NCI-H524 treated with DMSO at 0.1 percent for 48 hours (cell line): ENCODE results near the gene IST1.

Experiments
- DNase-seq: peaks from one replicate; lab custom pipeline; 2025; lab: John Stamatoyannopoulos, UW

IST1 gene

GRCh38 chr16:71965223-71965622 is 69.9 kb downstream of the IST1 start:
- no peak for DNase-seq

DNA sequence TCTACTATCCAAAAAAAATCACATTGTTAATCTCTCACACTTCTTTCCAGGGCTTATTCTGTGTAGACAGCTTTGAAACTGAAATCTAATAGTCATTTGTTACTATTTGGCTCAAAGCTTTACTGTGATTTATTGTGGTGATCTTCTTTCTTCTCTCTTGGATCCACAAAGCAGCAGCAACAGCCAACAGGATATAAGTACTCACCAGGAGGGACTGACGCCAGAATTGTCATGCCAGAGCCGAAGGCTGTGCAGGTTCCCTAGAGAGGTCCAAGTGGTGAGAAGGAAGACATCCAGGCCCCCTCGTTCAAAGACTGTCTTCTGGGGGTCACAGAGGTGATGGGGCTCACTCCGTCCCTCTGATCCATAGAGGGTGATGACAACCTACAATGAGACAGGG is 71.6 kb downstream of the IST1 start:
- DNase-seq = no peak

GRCh38 chr16:71969353-71969752 is 74.0 kb downstream of the IST1 start:
- DNase-seq = no peak

DNA sequence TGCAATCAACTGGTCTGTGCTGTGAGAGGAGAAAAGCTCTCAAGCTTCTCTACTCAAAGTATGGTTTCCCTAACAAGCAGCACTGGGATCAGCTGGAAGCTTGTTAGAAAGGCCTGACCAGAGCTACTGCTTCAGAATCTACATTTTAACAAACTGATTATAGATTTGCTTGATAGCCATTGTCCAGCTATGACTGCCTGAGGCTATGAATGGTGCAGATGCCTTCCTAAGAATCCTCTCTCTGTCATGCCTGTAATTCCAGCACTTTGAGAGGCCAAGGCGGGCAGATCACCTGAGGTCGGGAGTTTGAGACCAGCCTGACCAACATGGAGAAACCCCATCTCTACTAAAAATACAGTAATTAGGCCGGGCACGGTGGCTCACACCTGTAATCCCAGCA is 76.2 kb downstream of the IST1 start:
- DNase-seq = no peak

DNA sequence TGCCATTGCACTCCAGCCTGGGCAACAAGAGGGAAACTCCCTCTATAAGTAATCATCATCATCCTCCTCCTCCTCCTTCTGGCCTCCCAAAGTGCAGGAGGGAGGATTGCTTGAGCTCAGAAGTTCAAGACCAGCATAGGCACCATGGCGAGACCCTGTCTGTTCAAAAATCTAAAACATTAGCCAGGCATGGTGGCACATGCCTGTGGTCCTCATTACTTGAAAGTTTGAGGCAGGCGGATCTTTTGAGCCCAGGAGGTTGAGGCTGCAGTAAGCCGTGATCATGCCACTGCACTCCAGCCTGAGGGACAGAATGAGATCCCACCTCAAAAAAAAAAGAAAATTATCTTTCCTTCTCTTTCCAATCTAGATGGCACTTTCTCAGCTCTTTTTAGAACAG is 77.0 kb downstream of the IST1 start:
- no peak for DNase-seq

GRCh38 chr16:71973001-71973400 is 77.7 kb downstream of the IST1 start:
- DNase-seq = no peak

- DNase-seq = no peak
Observed at GRCh38 chr16:71974068-71974818, 78.9 kb downstream of the IST1 start.
